Measurements from ENCODE around the gene SOCS1.

Gene SOCS1

DNA sequence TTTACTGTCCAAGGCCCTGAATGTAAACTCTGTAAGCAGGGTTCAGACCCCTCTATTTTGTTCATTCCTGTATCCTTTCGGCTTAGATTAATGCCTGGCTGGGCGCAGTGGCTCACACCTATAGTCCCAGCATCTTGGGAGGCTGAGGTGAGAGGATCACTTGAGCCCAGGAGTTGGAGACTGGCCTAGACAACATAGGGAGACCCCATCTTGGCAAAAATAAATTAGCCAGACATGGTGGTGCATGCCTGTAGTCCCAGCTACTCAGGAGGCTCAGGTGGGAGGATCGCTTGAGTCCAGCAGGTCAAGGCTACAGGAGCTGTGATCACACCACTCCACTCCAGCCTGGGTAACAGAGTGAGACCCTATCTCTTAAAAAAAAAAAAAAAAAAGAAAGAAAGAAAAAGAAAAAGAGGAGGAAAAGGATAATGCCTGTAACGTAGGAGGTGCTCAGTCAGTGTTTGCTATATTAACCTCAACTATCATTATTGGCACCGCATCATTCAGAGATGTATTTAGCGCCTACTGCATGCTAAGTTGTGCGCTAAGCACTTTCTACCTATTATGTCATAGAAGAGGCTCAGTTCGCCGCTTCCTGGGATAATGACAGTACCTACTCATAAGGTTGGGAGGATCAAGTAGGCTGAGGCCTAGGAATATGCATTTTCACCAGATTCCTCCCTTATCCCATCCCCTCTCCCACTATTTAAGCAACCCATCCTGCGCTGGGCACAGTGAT lies 5.0 kb downstream of the SOCS1 start:
- Mint-ChIP-seq H3K27me3 (no peaks in the 10 kb centered on the region), H3K4me3 (peak overlapping the region; percentile 49 to 95), H3K27ac (peak overlapping the region; percentile 98), H3K36me3 (peaks cover 45 to 69% of the 10 kb centered on the region in 2 donors), H3K9me3 (peaks cover 0 to 4% of the 10 kb centered on the region in 2 donors), H3K4me1 (peaks cover 44 to 70% of the 10 kb centered on the region in 2 donors)
- ATAC-seq (replicated peaks) (peak; percentile 0 to 1), DNase-seq (peak; percentile 30)

DNA sequence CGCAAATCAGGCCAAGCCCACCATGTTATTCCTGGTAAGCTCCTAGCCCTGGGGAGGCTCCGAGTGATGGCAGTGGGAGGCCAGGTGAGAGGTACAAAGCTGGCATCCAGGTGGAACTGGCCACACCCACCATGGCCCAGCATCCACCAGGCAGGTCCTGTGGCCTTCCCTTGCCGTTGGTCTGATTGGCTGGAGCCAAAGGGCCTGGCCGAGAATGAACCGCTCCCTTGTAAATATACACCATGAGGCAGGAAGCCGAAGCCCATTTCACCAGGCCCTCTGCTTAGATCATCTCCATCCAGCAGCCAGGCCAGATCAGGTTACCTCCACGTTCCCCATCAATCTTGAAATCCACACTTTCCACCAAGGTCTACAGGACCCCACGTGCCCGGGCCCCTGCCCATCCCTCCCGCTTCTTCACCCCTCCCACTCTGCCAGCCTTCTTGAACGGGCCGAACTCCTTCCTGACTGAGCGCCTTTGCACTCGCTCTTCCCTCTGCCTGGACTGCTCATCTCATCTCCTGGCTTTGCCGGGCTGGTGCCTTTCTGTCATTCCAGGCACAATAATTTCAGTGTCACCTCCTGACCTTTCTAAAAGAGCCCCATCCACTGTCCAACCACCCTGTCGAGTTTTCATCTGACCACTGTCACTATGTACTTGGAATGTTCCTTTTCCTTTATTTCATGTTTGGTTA lies 5.8 kb downstream of the SOCS1 start:
- Mint-ChIP-seq H3K27ac (peak overlapping the region; percentile 94), H3K27me3 (no peaks in the 10 kb centered on the region), H3K4me3 (peak overlapping the region; percentile 49 to 67), H3K4me1 (peaks cover 48 to 70% of the 10 kb centered on the region in 2 donors), H3K9me3 (peaks cover 0 to 4% of the 10 kb centered on the region in 2 donors), H3K36me3 (peaks cover 44 to 66% of the 10 kb centered on the region in 2 donors)
- ATAC-seq (replicated peaks), result peak; percentile 11 to 14
- peak; percentile 57 for DNase-seq

DNA sequence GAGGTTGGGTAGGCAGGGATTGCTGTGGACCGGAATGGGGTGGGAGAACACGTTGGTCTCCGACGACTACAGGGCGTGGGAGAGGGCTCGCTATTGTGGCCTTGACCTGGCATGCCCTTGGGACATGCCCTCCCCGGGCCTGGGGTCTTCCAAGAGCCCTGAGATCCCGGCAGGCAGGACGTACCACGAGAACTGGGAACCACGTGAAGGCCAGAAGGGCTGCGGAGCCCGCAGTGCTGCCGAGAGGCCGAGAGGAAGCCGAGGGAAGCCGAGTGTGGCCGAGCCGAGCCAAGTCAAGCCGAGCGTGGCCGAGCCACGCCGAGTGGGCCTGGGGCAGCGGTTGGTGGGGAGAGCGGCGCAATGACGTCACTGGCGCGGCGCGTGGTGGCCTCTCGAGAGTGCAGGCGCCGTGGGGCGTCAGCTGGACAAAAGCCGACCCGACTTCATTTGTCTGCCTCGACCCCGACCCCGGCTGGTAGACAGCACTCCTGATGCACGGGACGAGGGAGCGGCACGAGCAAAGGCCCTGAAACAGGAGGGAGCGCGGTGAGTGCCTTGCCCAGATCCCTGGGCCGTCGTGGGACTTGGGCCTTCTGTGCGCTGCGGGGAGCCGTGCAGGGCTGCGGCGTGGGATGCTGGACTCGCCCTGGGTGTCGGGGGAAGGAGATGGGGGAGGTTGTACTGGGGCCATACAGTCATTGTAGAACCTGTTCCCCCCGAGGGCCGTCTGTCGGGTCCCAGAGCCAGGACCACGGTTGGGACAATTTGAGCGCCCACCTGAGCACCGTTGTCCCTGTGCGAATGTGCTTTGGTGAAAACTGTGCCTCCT lies 6.6 kb downstream of the SOCS1 start:
- H3K9me3 Mint-ChIP-seq, result peaks cover 0 to 4% of the 10 kb centered on the region in 2 donors
- no peaks in the 10 kb centered on the region for H3K27me3 Mint-ChIP-seq
- peak; percentile 4 to 6 for ATAC-seq (replicated peaks)
- peak overlapping the region; percentile 49 to 67 for H3K4me3 Mint-ChIP-seq
- peak overlapping the region; percentile 94 for H3K27ac Mint-ChIP-seq
- H3K36me3 Mint-ChIP-seq, result peaks cover 37 to 58% of the 10 kb centered on the region in 2 donors
- peaks cover 50 to 66% of the 10 kb centered on the region in 2 donors for H3K4me1 Mint-ChIP-seq
- peak; percentile 38 for DNase-seq

- peak overlapping the region; percentile 94 for H3K27ac Mint-ChIP-seq
Measured at GRCh38 chr16:11248133-11248532, 7.9 kb downstream of the SOCS1 start.

DNA sequence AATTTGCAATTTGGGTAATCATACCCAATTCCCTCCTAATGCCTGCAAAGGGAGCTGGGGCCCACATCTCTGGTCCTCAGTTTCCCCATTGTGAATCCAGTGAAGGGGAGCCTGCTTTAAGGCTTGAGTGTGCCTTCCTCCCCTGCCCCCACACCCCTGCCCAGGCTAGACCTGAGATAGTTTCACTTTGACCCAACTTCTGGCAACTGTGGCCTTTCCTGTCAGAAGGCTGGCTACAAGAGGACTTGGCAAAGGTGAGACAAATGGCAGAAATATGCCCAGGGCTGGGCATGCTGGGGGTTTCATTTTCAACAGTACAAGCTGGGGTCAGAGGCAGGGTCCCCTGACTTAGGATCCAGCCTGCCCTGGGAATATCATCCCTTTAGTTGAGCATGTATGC lies 10.0 kb downstream of the SOCS1 start:
- no peak for DNase-seq
- H3K4me3 Mint-ChIP-seq, result no peak overlapping the region
- no peak overlapping the region for H3K27ac Mint-ChIP-seq
- ATAC-seq (replicated peaks), result no peak
- peaks cover 30 to 38% of the 10 kb centered on the region in 2 donors for H3K4me1 Mint-ChIP-seq
- H3K36me3 Mint-ChIP-seq, result peaks cover 16 to 30% of the 10 kb centered on the region in 2 donors
- H3K27me3 Mint-ChIP-seq, result no peaks in the 10 kb centered on the region
- peaks cover 0 to 4% of the 10 kb centered on the region in 2 donors for H3K9me3 Mint-ChIP-seq

More at GRCh38 chr16:11248133-11248532, 7.9 kb downstream of the SOCS1 start:
- H3K27me3 Mint-ChIP-seq, result no peaks in the 10 kb centered on the region
- H3K4me1 Mint-ChIP-seq, result peaks cover 44 to 57% of the 10 kb centered on the region in 2 donors
- no peak overlapping the region for H3K4me3 Mint-ChIP-seq
- H3K9me3 Mint-ChIP-seq, result peaks cover 0 to 4% of the 10 kb centered on the region in 2 donors
- ATAC-seq (replicated peaks), result peak in 1 of 2 donors; percentile 13
- DNase-seq, result peak; percentile 36
- H3K36me3 Mint-ChIP-seq, result peaks cover 25 to 45% of the 10 kb centered on the region in 2 donors

DNA sequence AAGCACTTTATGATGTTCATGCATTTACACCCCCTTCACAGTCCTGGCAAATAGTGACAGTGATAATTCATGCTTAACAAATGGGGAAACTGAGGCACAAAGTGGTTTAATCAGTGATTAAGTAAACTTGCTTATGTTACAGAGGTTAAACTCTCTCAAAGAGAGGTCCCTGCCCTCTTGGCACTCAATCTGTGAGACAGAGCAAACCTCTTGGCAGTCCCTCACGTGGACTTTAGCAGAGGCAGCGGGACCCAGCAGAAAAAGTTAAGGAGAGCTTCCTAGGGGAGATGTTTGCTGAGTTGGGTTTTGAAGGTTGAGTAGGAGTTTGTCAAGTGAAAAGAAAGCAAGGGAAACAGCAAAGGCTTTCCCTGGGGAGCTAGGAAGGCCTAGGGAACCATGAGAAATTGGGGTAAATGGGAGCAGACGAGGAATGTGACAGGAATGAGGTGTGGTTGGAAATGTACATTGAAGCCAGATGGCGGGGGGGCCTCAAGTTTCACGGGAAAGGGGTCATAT lies 10.7 kb downstream of the SOCS1 start:
- Mint-ChIP-seq H3K27me3 (no peaks in the 10 kb centered on the region), H3K36me3 (peaks cover 11 to 23% of the 10 kb centered on the region in 2 donors), H3K4me3 (no peak overlapping the region), H3K9me3 (peaks cover 0 to under 1% of the 10 kb centered on the region in 2 donors), H3K4me1 (peaks cover 27 to 38% of the 10 kb centered on the region in 2 donors), H3K27ac (peak overlapping the region; percentile 31)
- no peak for DNase-seq
- no peak for ATAC-seq (replicated peaks)

GRCh38 chr16:11242658-11243057 lies 13.3 kb downstream of the SOCS1 start:
- no peak for DNase-seq

DNA sequence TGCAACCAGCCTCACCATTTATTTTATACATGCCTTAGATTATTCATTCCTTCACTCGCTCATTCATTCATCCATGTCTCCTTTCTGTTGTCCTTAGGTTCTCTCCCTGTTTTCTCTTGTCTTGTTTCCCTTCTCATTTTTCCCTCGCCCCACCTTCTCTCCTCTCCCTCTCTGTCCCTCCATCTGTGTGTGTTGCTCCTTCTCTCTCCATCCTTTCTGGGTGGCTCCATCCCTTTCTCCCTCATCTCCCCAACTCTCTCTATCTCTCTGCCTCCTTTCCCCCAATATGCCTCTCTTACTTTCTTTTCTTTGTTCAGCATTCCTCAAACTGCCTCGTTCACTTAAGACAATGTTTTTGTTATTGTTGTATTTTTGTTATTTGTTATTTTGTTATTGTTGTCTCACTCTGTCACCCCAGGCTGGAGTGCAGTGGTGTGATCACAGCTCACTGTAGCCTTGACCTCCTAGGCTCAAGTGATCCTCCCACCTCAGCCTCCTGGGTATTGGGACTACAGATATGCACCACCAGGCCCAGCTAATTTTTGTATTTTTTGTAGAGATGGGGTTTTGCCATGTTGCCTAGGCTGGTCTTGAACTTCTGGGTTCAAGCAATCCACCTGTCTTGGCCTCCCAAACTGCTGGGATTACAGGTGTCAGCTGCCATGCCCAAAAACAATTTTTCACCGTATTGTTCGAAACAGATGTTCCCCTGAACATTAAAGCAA lies 14.4 kb downstream of the SOCS1 start:
- ATAC-seq (replicated peaks), result no peak

More at GRCh38 chr16:11242658-11243057, 13.3 kb downstream of the SOCS1 start:
- Mint-ChIP-seq H3K27ac (no peak overlapping the region), H3K4me3 (no peak overlapping the region), H3K27me3 (no peaks in the 10 kb centered on the region), H3K36me3 (peaks cover 0 to 2% of the 10 kb centered on the region in 2 donors), H3K9me3 (no peaks in the 10 kb centered on the region), H3K4me1 (peaks cover 18 to 23% of the 10 kb centered on the region in 2 donors)
- no peak for ATAC-seq (replicated peaks)

DNA sequence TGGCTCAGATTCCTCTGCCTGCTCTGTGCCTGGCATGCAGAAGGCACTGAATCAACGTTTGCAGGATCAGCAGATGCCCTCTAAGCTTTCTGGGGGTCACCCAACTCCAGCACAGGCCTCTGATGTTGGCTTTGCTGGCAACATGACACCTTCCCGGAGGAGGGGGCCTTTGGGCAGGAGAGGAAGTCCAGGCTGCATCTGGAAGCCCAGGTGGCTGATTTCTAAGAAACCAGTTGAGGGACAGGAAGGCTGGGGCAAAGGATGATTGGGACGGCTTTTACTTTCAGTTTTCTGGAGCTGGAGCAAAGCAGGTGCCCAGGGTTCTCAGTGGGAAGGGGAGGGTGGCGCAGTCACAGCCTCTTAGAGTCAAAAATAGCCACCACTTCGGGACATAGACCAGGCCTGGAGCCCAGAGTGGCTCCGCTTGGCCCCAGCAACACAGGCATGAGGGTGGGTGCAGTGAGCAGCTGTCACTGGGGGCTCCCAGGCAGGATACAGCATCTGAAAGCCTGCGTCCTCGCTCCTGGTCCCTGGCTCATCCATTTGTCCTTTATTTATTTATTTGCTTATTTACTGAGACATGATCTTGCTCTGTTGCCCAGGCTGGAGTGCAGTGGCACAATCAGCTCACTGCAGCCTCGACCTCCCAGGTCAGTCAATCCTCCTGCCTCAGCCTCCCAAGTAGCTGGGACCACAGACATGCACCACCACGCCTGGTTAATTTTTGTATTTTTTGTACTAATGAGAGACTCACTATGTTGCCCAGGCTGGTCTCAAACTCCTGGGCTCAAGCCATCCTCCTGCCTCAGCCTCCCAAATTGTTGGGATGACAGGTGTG lies 15.1 kb downstream of the SOCS1 start:
- Mint-ChIP-seq H3K4me3 (peak overlapping the region in 1 of 2 donors; percentile 29), H3K4me1 (peaks cover 13 to 17% of the 10 kb centered on the region in 2 donors), H3K9me3 (no peaks in the 10 kb centered on the region), H3K36me3 (no peaks in the 10 kb centered on the region), H3K27ac (peak overlapping the region; percentile 75), H3K27me3 (no peaks in the 10 kb centered on the region)
- ATAC-seq (replicated peaks) (peak in 1 of 2 donors; percentile 35), DNase-seq (no peak)

More for the DNA sequence above, 14.4 kb downstream of the SOCS1 start:
- Mint-ChIP-seq H3K27ac (no peak overlapping the region), H3K36me3 (no peaks in the 10 kb centered on the region), H3K9me3 (no peaks in the 10 kb centered on the region), H3K4me1 (peaks cover 16 to 17% of the 10 kb centered on the region in 2 donors), H3K4me3 (no peak overlapping the region), H3K27me3 (no peaks in the 10 kb centered on the region)
- no peak for DNase-seq

- no peak for DNase-seq
- Mint-ChIP-seq H3K36me3 (no peaks in the 10 kb centered on the region), H3K27me3 (no peaks in the 10 kb centered on the region), H3K9me3 (no peaks in the 10 kb centered on the region), H3K4me3 (no peak overlapping the region), H3K4me1 (peaks cover 13 to 22% of the 10 kb centered on the region in 2 donors), H3K27ac (peak overlapping the region; percentile 48)
- peak in 1 of 2 donors; percentile 38 for ATAC-seq (replicated peaks)
Measured at GRCh38 chr16:11239644-11240632, 16.1 kb downstream of the SOCS1 start.

- no peak for ATAC-seq (replicated peaks)
- no peak overlapping the region for H3K4me3 Mint-ChIP-seq
Measured at GRCh38 chr16:11238272-11239202, 17.5 kb downstream of the SOCS1 start.

More at GRCh38 chr16:11238272-11239202, 17.5 kb downstream of the SOCS1 start:
- no peaks in the 10 kb centered on the region for H3K27me3 Mint-ChIP-seq
- no peak overlapping the region for H3K27ac Mint-ChIP-seq
- no peaks in the 10 kb centered on the region for H3K9me3 Mint-ChIP-seq
- no peaks in the 10 kb centered on the region for H3K36me3 Mint-ChIP-seq
- no peak for DNase-seq
- H3K4me1 Mint-ChIP-seq, result peaks cover 20 to 36% of the 10 kb centered on the region in 2 donors
